Measurements from ENCODE around the gene KNTC1.
"Not testable (repeated sequence)": the region's sequence is repeated elsewhere in the genome, so short reads cannot be mapped to it uniquely, and the experiment has no call there.

KNTC1 gene, protein sequence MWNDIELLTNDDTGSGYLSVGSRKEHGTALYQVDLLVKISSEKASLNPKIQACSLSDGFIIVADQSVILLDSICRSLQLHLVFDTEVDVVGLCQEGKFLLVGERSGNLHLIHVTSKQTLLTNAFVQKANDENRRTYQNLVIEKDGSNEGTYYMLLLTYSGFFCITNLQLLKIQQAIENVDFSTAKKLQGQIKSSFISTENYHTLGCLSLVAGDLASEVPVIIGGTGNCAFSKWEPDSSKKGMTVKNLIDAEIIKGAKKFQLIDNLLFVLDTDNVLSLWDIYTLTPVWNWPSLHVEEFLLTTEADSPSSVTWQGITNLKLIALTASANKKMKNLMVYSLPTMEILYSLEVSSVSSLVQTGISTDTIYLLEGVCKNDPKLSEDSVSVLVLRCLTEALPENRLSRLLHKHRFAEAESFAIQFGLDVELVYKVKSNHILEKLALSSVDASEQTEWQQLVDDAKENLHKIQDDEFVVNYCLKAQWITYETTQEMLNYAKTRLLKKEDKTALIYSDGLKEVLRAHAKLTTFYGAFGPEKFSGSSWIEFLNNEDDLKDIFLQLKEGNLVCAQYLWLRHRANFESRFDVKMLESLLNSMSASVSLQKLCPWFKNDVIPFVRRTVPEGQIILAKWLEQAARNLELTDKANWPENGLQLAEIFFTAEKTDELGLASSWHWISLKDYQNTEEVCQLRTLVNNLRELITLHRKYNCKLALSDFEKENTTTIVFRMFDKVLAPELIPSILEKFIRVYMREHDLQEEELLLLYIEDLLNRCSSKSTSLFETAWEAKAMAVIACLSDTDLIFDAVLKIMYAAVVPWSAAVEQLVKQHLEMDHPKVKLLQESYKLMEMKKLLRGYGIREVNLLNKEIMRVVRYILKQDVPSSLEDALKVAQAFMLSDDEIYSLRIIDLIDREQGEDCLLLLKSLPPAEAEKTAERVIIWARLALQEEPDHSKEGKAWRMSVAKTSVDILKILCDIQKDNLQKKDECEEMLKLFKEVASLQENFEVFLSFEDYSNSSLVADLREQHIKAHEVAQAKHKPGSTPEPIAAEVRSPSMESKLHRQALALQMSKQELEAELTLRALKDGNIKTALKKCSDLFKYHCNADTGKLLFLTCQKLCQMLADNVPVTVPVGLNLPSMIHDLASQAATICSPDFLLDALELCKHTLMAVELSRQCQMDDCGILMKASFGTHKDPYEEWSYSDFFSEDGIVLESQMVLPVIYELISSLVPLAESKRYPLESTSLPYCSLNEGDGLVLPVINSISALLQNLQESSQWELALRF (N-terminal part only)

DNA sequence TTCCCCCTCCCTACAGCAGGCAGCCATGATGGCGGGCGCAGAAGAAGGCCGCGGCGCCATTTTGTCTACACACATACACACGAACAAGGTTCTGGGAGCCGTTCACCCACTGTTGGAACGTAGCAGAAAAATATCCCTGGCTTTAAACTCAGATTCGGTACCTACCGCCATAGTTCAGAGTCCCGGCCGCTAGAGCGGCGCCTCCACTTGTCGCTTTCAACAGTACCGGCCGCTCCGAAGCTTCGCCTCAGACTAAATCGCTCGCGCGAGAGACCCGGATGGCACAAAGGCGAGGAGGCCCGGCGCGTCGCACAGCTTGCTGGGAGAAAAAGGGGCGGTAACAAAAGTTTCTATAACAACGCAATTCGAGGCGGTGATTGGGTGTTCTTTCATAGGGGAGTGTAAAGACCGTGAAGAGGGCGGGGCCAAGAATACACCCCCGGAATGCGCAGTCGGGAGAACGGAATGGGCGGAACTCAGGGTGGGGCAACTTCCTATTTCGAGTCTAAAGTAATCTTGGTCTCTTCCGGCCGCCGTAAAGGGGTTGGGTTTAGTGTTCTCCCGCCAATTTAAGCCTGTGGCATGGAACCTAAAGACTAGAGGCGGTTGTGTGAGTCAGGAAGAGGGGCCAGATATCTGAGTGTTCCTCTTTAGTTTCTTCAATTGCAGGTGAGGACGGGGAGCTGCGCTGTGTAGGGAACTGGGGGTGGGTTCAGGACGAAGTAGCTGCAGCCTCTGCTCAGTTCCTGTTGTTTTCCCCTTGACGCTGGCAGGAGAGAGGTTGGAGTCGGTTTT lies at the start of gene KNTC1, which contains the start of gene RSRC2:
KNTC1 (plus strand) TSS at position 567 of the 795 bp plus-strand sequence. CDS start 2,815 bp downstream, outside the sequence.
RSRC2 (minus strand) TSS at position 254 of the 795 bp plus-strand sequence; CDS start at position 171, 83 bp downstream.
- peak; percentile 96 for DNase-seq (ENCODE audit: low read depth in 2 of 2)

DNA sequence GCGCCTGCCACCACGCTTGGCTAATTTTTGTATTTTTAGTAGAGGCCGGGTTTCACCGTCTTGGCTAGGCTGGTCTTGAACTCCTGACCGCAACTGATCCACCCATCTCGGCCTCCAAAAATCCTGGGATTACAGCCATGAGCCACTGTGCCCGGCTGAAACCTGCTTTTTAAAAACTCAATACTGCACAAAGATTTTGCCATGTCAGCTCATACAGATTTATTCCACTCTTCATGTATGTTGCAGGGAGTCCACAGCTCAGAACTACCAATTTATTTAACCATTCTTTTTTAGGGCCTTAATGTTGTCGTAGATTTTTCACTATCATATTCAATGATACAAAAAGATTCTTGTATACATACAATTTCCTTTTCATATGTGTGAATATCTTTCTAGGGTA lies 46.3 kb upstream of the KNTC1 start:
- no peak for DNase-seq (ENCODE audit: low read depth in 2 of 2)

DNA sequence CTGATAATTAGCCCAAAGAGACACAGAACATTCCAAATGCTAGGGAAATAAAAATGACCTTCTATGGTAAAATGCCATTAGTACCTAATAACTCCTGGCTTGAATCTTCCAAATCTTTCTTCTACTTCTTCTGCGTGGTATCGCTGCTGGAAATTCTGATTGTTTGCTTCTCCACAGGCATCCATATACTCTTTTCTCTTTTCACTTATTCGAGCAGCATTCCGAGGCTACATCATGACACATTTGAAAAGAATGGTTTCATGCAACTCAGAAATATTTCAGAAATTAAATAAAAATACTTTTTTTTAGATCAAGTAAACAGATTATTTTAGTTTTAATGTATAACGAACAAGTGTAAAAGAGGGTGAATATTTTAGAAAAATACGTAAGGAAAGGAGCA lies 45.2 kb upstream of the KNTC1 start:
- DNase-seq (ENCODE audit: low read depth in 2 of 2) = no peak

DNA sequence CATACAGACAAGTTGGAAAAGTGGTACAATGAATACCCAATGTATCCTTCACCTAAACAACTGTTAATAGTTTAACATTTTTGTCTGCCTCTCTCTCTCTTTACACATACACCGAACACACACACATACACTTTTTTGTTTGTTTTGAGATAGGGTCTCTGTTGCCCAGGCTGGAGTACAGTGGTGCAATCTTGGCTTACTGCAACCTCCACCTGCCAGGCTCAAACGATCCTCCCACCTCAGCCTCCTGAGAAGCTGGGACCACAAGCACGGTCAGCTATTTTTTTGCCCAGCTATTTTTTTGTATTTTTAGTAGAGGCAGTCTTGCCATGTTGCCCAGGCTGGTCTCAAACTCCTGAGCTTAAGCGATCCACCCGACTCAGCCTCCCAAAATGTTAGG lies 43.1 kb upstream of the KNTC1 start:
- no peak for DNase-seq (ENCODE audit: low read depth in 2 of 2)

DNA sequence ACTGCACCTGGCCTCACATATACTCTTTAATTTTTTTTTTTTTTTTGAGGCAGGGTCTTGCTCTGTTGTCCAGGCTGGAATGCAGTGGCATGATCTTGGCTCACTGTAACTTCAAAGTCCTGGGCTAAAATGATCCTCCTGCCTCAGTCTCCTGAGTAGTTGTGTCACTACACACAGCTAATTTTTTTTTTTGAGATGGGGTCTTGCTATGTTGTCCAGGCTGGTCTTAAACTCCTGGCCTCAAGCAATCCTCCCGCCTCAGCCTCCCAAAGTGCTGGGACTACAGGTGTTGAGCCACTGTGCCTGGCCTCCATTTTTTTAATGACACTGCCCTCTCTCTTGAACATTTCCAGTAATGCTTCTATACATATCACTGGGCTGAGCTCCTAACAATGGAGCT lies 42.7 kb upstream of the KNTC1 start:
- not testable (repeated sequence) for DNase-seq (ENCODE audit: low read depth in 2 of 2)

DNA sequence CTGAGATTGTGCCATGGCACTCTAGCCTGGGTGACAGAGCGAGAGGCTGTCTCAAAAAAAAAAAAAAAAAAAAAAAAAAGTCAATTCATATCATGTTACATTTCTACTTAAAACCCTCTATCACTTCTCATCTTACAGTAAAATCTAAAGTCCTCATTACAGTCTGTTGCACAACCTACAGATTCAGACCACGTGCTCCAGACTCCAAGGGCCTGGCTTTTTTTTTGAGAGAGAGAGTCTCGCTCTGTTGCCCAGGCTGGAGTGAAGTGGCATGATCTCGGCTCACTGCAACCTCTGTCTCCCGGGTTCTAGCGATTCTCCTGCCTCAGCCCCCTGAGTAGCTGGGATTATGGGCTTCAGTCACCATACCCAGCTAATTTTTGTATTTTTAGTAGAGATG lies 40.7 kb upstream of the KNTC1 start:
- not testable (repeated sequence) for DNase-seq (ENCODE audit: low read depth in 2 of 2)

DNA sequence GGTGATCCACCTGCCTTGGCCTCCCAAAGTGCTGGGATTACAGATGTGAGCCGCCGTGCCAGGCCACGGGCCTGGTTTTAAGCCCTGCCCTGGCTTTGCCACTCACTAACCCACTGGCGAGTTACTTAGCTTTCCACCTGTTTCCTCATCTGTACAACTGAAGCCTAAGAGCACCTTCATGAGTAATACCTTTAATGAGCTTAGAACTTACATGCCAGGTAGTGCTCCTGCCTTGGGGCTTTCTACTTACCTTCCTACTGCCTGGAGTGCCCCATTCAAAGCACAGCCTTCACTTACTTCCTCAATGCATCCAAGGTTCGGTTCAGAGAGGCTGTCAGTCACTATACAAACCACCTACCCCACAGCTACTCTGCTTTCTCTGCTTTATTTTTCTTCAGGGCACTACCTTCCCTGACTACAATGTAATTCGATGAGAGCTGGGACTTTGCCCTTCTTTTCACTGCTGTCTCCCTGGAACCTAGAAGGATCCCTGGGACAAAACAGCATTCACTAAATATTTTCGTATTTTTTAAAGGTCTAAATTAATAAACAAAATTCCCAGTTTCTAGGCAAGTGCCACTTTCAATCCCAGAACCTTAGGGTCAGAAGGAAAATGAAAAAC lies 40.1 kb upstream of the KNTC1 start:
- no peak for DNase-seq (ENCODE audit: low read depth in 2 of 2)

DNA sequence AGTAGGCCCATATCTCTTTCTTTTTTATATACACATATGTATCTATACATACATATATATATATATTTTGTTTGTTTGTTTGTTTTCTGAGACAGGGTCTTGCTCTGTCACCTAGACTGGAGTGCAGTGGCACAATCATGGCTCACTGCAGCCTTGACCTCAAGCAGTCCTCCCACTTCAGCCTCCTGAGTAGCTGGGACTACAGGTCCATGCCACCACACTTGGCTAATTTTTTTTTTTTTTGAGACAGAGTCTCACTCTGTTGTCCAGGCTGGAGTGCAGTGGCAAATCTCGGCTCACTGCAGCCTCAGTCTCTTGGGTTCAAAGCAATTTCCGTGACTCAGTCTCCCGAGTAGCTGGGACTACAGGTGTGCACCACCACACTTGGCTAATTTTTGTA lies 39.2 kb upstream of the KNTC1 start:
- DNase-seq (ENCODE audit: low read depth in 2 of 2) = not testable (repeated sequence)

DNA sequence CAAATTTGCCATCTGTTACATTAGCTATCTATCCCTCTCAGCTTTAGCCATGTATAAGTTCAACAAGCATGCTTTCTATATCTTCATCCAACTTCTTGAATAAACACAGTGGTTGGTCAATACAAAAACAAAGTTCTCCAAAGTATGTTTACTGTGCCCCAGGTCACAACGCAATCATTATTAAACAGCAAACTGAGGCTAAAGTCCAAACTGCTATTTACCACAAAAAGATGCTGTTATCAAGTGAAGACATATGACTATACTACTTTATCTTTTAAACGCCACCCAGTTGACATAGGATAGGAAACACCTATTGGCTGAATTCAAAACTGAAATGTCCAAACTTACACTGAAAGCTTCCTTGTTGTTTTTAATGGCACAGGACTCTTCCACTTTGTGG lies 38.0 kb upstream of the KNTC1 start:
- no peak for DNase-seq (ENCODE audit: low read depth in 2 of 2)

DNA sequence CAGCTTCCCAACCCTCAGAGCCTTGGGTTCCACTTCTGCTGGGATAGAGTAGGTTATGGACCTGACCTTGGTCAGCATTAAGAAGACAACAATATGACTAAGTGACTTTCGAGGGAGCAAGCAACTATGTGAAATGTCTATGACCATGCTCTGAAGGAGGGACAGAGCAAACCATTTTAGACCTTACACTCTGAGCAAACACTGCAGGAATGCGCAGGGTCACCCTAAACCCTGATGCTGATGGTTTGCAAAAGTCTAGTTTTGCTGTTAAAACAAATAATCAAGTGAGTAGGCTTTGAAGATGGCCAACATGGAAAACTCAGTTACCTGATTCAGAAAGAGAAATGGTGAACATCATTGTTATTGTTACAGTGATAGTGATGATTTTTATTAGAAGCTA lies 35.1 kb upstream of the KNTC1 start:
- no peak for DNase-seq (ENCODE audit: low read depth in 2 of 2)

DNA sequence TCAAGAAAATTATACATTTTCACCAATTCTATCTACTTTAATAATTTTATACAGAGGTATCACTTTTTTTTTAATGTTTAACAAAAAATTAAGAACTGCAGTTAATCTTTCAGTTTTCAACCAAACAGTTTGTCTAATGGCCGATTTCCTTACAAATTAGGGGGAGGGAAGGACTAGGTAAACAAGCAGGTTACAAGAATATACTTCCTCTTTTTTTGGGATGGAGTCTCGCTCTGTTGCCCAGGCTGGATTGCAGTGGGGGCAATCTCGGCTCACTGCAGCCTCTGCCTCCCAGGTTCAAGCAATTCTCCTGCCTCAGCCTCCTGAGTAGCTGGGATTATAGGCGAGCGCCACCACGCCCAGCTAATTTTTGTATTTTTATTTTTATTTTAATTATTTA lies 33.8 kb upstream of the KNTC1 start:
- DNase-seq (ENCODE audit: low read depth in 2 of 2) = not testable (repeated sequence)

DNA sequence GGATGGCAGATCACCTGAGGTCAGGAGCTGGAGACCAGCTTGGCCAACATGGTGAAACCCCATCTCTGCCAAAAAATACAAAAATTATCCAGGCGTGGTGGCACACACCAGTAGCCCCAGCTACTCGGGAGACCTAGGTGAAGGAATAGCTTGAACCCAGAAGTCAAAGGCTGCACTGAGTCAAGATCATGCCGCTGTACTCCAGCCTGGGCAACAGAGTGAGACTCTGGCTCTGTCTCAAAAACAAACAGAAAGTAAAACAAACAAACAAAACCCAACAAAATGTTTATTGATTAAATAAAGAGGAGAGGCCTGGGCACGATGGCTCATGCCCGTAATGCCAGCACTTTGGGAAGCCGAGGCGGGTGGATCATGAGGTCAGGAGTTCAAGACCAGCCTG lies 31.8 kb upstream of the KNTC1 start:
- DNase-seq (ENCODE audit: low read depth in 2 of 2) = no peak

DNA sequence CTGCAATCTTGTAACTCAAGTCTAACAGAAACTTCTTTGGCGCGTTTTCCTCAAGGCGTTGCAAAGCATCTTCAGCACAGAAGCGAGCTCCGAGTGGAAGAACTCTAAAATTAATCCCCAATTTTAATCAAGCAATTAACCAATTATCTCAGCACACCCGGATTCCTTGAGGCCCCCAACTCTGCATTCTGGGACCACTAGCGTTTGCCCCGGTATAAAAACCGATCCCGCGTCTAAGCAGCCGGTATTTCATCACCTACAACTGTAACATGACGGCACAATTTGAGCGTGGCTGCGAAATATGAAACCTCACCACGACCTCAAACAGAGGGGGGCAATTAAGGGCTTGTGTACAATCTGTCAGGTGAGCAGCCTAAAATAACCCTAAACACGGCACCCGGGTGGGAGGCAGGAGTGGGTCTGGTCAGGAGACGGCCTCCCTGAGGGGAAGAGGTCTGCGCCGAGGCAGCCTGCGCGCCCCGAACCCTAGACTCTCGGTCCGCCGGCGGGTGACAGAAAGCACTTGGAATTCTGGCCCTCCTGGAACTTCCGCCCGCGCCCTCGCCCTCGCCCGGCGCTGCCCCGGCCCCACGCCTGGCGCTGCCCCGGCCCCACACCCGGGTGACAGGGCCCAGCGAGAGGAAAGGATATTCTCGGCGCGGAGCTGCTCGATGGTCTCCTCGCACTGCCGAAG lies 26.9 kb upstream of the KNTC1 start:
- peak; percentile 14 to 18 for DNase-seq (ENCODE audit: low read depth in 2 of 2)

DNA sequence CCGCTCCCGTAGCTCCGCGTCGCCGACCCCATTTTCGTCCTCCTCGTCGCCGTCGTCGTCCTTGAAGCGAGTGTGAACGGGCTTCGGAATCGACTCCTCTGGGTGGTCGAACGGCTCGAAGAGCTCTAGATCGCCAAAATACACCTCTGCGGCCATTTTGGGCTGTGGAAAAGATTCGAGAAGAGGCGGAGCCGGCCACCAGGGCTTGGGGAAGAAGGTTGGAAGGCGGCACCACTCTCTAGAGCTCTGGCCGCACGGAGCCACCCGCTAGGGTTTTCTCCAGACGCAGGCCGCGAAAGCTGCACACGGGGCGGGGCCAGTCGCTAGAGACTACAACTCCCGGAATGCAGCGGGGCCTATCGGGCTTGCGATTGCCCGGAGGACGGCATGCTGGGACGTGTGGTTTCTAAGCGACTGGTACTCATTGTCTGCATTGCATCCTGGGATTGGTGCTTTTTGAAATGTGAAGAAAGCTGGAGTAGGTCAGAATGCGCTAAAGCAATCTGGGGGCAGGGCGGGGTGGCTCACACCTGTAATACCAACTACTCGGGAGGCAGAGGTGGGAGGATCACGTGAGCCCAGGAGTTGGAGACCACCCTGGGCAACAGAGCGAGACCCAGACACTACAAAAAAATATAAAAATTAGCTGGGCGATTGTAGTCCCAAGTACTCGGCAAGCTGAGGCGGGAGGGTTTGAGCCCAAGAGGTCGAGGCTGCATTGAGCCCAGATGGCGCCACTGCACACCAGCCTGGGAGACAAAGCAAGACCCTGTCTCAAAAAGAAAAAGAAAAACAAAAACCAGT lies 26.2 kb upstream of the KNTC1 start, which contains the start of gene ZCCHC8:
ZCCHC8 (minus strand) TSS at position 248 of the 804 bp plus-strand sequence; CDS start at position 156, 92 bp downstream.
- DNase-seq (ENCODE audit: low read depth in 2 of 2) = peak; percentile 91 to 97

DNA sequence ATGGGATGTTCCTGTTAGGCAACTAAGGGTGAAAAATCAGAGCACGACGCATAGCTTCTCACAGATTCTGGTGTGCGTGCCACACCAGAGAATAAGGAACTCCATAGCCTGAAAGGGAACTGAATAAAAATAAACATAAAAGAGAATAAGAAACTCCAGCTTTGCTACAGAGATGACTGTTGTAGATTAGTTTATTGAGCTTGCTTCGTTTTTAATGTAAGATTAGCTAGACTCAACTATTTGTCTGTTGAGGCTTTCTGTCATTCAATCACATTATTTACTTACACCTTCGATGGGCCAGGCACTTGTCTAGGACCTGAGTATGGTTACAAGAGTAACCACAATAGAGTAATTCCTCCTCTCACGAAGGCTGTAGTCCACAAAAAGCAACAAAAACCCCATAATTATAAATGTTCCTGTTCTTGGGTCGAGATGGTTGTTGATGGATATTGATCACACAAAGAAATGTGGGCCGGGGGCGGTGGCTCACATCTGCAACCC lies 25.5 kb upstream of the KNTC1 start:
- no peak for DNase-seq (ENCODE audit: low read depth in 2 of 2)

DNA sequence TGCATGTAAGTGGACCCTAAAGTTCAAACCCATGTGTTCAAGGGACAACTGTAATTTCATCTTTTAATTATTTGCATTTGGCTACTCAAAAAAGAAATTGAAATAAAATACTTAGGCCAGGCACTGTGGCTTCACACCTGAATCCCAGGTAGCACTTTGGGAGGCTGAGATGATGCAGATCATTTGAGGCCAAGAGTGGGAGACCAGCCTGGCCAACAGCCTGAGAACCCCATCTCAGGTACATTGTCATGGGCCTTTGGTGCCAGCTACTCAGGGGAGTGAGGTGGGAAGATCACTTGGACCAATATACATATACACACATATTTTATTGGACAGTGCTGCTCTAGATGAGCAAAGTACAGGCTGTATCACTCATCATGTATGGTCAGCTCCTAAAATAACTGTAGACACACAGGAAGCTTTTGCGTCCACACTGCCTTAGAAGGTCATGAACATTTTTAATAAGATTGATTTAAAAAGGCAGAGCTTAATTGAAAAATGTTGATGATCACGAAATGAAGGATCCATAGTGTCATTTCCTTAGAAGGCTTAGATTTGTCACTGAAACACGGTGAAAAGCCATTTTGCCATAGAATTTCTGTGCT lies 23.8 kb upstream of the KNTC1 start:
- no peak for DNase-seq (ENCODE audit: low read depth in 2 of 2)

DNA sequence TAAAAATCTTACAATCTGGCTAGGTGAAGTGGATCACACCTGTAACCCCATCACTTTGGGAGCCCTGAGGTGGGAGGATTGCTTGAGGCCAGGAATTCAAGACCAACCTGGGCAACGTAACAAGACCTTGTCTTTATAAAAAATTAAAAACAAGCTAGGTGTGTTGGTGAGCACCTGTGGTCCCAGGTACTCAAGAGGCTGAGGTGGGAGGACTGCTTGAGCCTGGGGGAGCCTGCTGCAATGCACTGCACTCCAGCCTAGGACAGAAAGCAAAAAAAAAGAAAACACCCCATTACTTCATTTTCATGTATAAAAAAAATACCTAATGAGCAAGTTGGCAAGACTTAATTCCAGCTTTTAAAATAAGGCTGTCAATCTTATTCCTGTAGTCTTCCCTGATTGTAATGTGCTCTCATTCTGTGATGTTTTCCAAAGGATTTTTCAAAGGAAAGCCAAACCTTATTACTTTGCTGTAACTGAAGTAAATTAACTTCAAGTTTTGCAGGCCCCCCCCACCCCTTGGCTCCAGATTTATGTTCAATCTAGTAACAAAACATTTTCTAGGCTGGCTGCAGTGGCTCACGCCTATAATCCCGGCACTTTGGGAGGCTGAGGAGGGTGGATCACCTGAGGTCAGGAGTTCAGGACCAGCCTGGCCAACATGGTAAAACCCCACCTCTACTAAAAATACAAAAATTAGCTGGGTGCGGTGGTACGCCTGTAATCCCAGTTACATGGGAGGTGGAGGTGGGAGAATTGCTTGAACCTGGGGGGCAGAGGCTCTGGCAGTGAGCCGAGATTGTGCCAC lies 23.1 kb upstream of the KNTC1 start:
- DNase-seq (ENCODE audit: low read depth in 2 of 2) = no peak

Measured in activated CD4-positive, alpha-beta T cell treated with anti-CD3 and anti-CD28 coated beads for 24 hours (primary cell).